Measurements from ENCODE around the gene RTKN. TPM values are rescaled to one million over a fixed set of nuclear protein-coding genes. Genes with fewer than 3 reads are reported as not detected.
"Not testable (repeated sequence)": the region's sequence is repeated elsewhere in the genome, so short reads cannot be mapped to it uniquely, and the experiment has no call there.

RTKN gene
- polyA plus RNA-seq, 4 donors = 51.1 to 94.1 (median 69.7) TPM

- H3K27me3 ChIP-seq (ENCODE audit: control insufficient read depth in 3 of 3, insufficient read depth in 3 of 3, low read length in 3 of 3) = no peaks in the 10 kb centered on the region
- no peak for FAIRE-seq
- H3K4me3 ChIP-seq (ENCODE audit: low read depth in 1 of 3, low read length in 3 of 3) = no peak overlapping the region
- peaks cover 0 to under 1% (median 0%) of the 10 kb centered on the region in 3 donors for H3K36me3 ChIP-seq (ENCODE audit: control insufficient read depth in 3 of 3, insufficient read depth in 2 of 3, low read depth in 1 of 3, low read length in 3 of 3)
- no peak overlapping the region for H3K27ac ChIP-seq (ENCODE audit: low read depth in 1 of 3, low read length in 2 of 3)
- H3K9me3 ChIP-seq (ENCODE audit: control insufficient read depth in 2 of 2, insufficient read depth in 1 of 2, low read depth in 1 of 2, low read length in 1 of 2) = no peaks in the 10 kb centered on the region
- DNase-seq = no peak
- peaks cover under 1 to 23% (median 4%) of the 10 kb centered on the region in 3 donors for H3K4me1 ChIP-seq (ENCODE audit: control insufficient read depth in 3 of 3, insufficient read depth in 2 of 3, low read depth in 1 of 3, low read length in 2 of 3)
- 40 to 63% (median 46%) methylated on average over 5 of the region's 5 CpGs for WGBS, 3 donors
Measured at GRCh38 chr2:74444498-74445318, 3.0 kb upstream of the RTKN start.

GRCh38 chr2:74442483-74443297 lies 953 bp upstream of the RTKN start:
- Histone ChIP-seq H3K4me1 (ENCODE audit: control insufficient read depth in 3 of 3, insufficient read depth in 2 of 3, low read depth in 1 of 3, low read length in 2 of 3) (peaks cover 3 to 42% (median 8%) of the 10 kb centered on the region in 3 donors), H3K27ac (ENCODE audit: low read depth in 1 of 3, low read length in 2 of 3) (peak overlapping the region; percentile 82 to 99 (median 99)), H3K4me3 (ENCODE audit: low read depth in 1 of 3, low read length in 3 of 3) (peak overlapping the region in 1 of 3 donors; percentile 85), H3K36me3 (ENCODE audit: control insufficient read depth in 3 of 3, insufficient read depth in 2 of 3, low read depth in 1 of 3, low read length in 3 of 3) (peaks cover 0 to 14% (median 0%) of the 10 kb centered on the region in 3 donors)
- not testable (repeated sequence) for FAIRE-seq; H3K9me3 ChIP-seq (ENCODE audit: control insufficient read depth in 2 of 2, insufficient read depth in 1 of 2, low read depth in 1 of 2, low read length in 1 of 2); H3K27me3 ChIP-seq (ENCODE audit: control insufficient read depth in 3 of 3, insufficient read depth in 3 of 3, low read length in 3 of 3); DNase-seq
- 60 to 82% (median 66%) methylated on average over 16 of the region's 16 CpGs for WGBS, 3 donors

- DNase-seq = no peak
Measured at GRCh38 chr2:74441170-74441689, 507 bp downstream of the RTKN start.

GRCh38 chr2:74440378-74441169 lies 1.2 kb downstream of the RTKN start:
- Histone ChIP-seq H3K36me3 (ENCODE audit: control insufficient read depth in 3 of 3, insufficient read depth in 2 of 3, low read depth in 1 of 3, low read length in 3 of 3) (peaks cover 0 to 28% (median 0%) of the 10 kb centered on the region in 3 donors), H3K27me3 (ENCODE audit: control insufficient read depth in 3 of 3, insufficient read depth in 3 of 3, low read length in 3 of 3) (no peaks in the 10 kb centered on the region), H3K4me3 (ENCODE audit: low read depth in 1 of 3, low read length in 3 of 3) (peak overlapping the region; percentile 45 to 85 (median 58)), H3K9me3 (ENCODE audit: control insufficient read depth in 2 of 2, insufficient read depth in 1 of 2, low read depth in 1 of 2, low read length in 1 of 2) (no peaks in the 10 kb centered on the region), H3K27ac (ENCODE audit: low read depth in 1 of 3, low read length in 2 of 3) (peak overlapping the region; percentile 82 to 99 (median 99)), H3K4me1 (ENCODE audit: control insufficient read depth in 3 of 3, insufficient read depth in 2 of 3, low read depth in 1 of 3, low read length in 2 of 3) (peaks cover 3 to 52% (median 13%) of the 10 kb centered on the region in 3 donors)
- DNase-seq (peak; percentile 88 to 96), FAIRE-seq (no peak)
- 6 to 15% (median 14%) methylated on average over 40 to 45 of the region's 45 CpGs for WGBS, 3 donors

More at GRCh38 chr2:74441170-74441689, 507 bp downstream of the RTKN start:
- no peaks in the 10 kb centered on the region for H3K9me3 ChIP-seq (ENCODE audit: control insufficient read depth in 2 of 2, insufficient read depth in 1 of 2, low read depth in 1 of 2, low read length in 1 of 2)
- no peak for FAIRE-seq
- peaks cover 3 to 52% (median 13%) of the 10 kb centered on the region in 3 donors for H3K4me1 ChIP-seq (ENCODE audit: control insufficient read depth in 3 of 3, insufficient read depth in 2 of 3, low read depth in 1 of 3, low read length in 2 of 3)
- peak overlapping the region; percentile 82 to 99 (median 99) for H3K27ac ChIP-seq (ENCODE audit: low read depth in 1 of 3, low read length in 2 of 3)
- 8 to 31% (median 16%) methylated on average over 27 to 33 of the region's 33 CpGs for WGBS, 3 donors
- H3K27me3 ChIP-seq (ENCODE audit: control insufficient read depth in 3 of 3, insufficient read depth in 3 of 3, low read length in 3 of 3) = no peaks in the 10 kb centered on the region
- H3K4me3 ChIP-seq (ENCODE audit: low read depth in 1 of 3, low read length in 3 of 3) = peak overlapping the region; percentile 45 to 85 (median 58)
- H3K36me3 ChIP-seq (ENCODE audit: control insufficient read depth in 3 of 3, insufficient read depth in 2 of 3, low read depth in 1 of 3, low read length in 3 of 3) = peaks cover 0 to 21% (median 0%) of the 10 kb centered on the region in 3 donors

GRCh38 chr2:74439803-74440377 lies 1.8 kb downstream of the RTKN start:
- Histone ChIP-seq H3K9me3 (ENCODE audit: control insufficient read depth in 2 of 2, insufficient read depth in 1 of 2, low read depth in 1 of 2, low read length in 1 of 2) (no peaks in the 10 kb centered on the region), H3K36me3 (ENCODE audit: control insufficient read depth in 3 of 3, insufficient read depth in 2 of 3, low read depth in 1 of 3, low read length in 3 of 3) (peaks cover 0 to 29% (median 0%) of the 10 kb centered on the region in 3 donors), H3K27me3 (ENCODE audit: control insufficient read depth in 3 of 3, insufficient read depth in 3 of 3, low read length in 3 of 3) (no peaks in the 10 kb centered on the region), H3K4me1 (ENCODE audit: control insufficient read depth in 3 of 3, insufficient read depth in 2 of 3, low read depth in 1 of 3, low read length in 2 of 3) (peaks cover 3 to 52% (median 13%) of the 10 kb centered on the region in 3 donors), H3K27ac (ENCODE audit: low read depth in 1 of 3, low read length in 2 of 3) (peak overlapping the region; percentile 75 to 99 (median 82)), H3K4me3 (ENCODE audit: low read depth in 1 of 3, low read length in 3 of 3) (peak overlapping the region in 2 of 3 donors; percentile 58 to 85)
- DNase-seq (peak; percentile 25 to 68), FAIRE-seq (no peak)
- WGBS, 3 donors = 13 to 17% (median 15%) methylated on average over 14 of the region's 14 CpGs

- Histone ChIP-seq H3K27me3 (ENCODE audit: control insufficient read depth in 3 of 3, insufficient read depth in 3 of 3, low read length in 3 of 3) (no peaks in the 10 kb centered on the region), H3K27ac (ENCODE audit: low read depth in 1 of 3, low read length in 2 of 3) (peak overlapping the region in 2 of 3 donors; percentile 82 to 99), H3K4me3 (ENCODE audit: low read depth in 1 of 3, low read length in 3 of 3) (peak overlapping the region in 2 of 3 donors; percentile 58 to 85), H3K36me3 (ENCODE audit: control insufficient read depth in 3 of 3, insufficient read depth in 2 of 3, low read depth in 1 of 3, low read length in 3 of 3) (peaks cover 0 to 29% (median 0%) of the 10 kb centered on the region in 3 donors), H3K9me3 (ENCODE audit: control insufficient read depth in 2 of 2, insufficient read depth in 1 of 2, low read depth in 1 of 2, low read length in 1 of 2) (no peaks in the 10 kb centered on the region), H3K4me1 (ENCODE audit: control insufficient read depth in 3 of 3, insufficient read depth in 2 of 3, low read depth in 1 of 3, low read length in 2 of 3) (peaks cover 3 to 50% (median 13%) of the 10 kb centered on the region in 3 donors)
- 6 to 28% (median 19%) methylated on average over 3 of the region's 3 CpGs for WGBS, 3 donors
- no peak for FAIRE-seq
- DNase-seq = no peak
Measured at GRCh38 chr2:74439373-74439772, 2.4 kb downstream of the RTKN start.

- H3K4me1 ChIP-seq (ENCODE audit: control insufficient read depth in 3 of 3, insufficient read depth in 2 of 3, low read depth in 1 of 3, low read length in 2 of 3) = peaks cover 3 to 44% (median 13%) of the 10 kb centered on the region in 3 donors
- no peaks in the 10 kb centered on the region for H3K27me3 ChIP-seq (ENCODE audit: control insufficient read depth in 3 of 3, insufficient read depth in 3 of 3, low read length in 3 of 3)
- H3K4me3 ChIP-seq (ENCODE audit: low read depth in 1 of 3, low read length in 3 of 3) = no peak overlapping the region
- 83 to 95% (median 91%) methylated on average over 1 of the region's 1 CpG for WGBS, 3 donors
- FAIRE-seq = no peak
- no peak overlapping the region for H3K27ac ChIP-seq (ENCODE audit: low read depth in 1 of 3, low read length in 2 of 3)
- H3K36me3 ChIP-seq (ENCODE audit: control insufficient read depth in 3 of 3, insufficient read depth in 2 of 3, low read depth in 1 of 3, low read length in 3 of 3) = peaks cover 0 to 29% (median 0%) of the 10 kb centered on the region in 3 donors
- no peak for DNase-seq
- H3K9me3 ChIP-seq (ENCODE audit: control insufficient read depth in 2 of 2, insufficient read depth in 1 of 2, low read depth in 1 of 2, low read length in 1 of 2) = no peaks in the 10 kb centered on the region
Measured at GRCh38 chr2:74438248-74438647, 3.5 kb downstream of the RTKN start.

Data from small intestine (tissue), 7 donors.